HUES48 (cell line): Measurements from ENCODE around the gene SF1.

Experiments
- H3K27ac ChIP-seq: one replicate; pipeline ENCODE4 v1.7.0; 2013; ENCODE audit warnings: low read depth, low read length, inconsistent platforms
- H3K27me3 ChIP-seq: 2 replicates; pipeline ENCODE4 v1.6.1; 2013; ENCODE audit warnings: mild to moderate bottlenecking, low read length; ENCODE audit not compliant: control insufficient read depth, insufficient read depth
- H3K36me3 ChIP-seq: 2 replicates; pipeline ENCODE4 v1.6.1; 2013; ENCODE audit warnings: low read length; ENCODE audit not compliant: control insufficient read depth, insufficient read depth
- H3K4me1 ChIP-seq: 2 replicates; pipeline ENCODE4 v1.6.1; 2013; ENCODE audit warnings: mild to moderate bottlenecking, low read length; ENCODE audit not compliant: control insufficient read depth, insufficient read depth
- H3K4me3 ChIP-seq: 2 replicates; pipeline ENCODE4 v1.5.1; 2013; ENCODE audit warnings: mild to moderate bottlenecking, low read depth, low read length
- H3K9ac ChIP-seq: 2 replicates; pipeline ENCODE4 v1.6.1; 2013; ENCODE audit warnings: mild to moderate bottlenecking, low read depth, low read length, moderate library complexity
- H3K9me3 ChIP-seq: 2 replicates; pipeline ENCODE4 v1.6.1; 2013; ENCODE audit warnings: low read length; ENCODE audit not compliant: control insufficient read depth, insufficient read depth

The SF1 gene

DNA sequence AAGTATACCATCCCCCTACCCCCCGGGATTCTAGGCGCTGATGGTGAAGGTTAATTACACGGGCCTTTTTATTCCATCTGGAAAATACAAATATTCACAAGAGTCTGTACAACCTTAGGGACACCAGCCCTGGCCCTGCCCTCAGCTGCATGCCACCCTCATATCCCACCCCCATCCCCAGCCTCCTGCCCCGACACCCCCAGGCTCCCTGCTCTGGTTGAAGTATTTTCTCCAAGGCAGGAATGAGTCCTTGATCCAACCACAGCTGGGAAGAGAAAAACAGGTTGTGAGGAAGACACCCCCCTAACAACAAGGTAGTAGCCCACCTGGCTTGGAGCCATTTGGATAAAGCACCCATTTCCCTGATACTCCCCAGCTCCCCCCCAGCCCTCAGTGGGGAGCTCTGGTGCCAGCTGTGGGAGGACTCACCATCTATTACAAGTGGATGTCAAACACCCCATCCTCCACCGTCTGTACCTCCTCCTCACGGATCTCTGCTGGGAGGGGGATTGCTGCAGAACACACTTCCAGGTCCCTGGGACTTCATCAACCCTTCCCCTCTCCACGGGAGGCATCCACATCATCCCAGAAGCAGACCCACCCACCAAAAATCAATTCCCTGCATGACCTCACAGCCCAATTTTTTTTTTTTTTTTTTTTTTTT lies 51.3 kb downstream of the SF1 start:
- Histone ChIP-seq H3K27ac (no peak overlapping the region), H3K36me3 (no peaks in the 10 kb centered on the region), H3K27me3 (peaks cover 7% of the 10 kb centered on the region), H3K4me1 (peaks cover 30% of the 10 kb centered on the region), H3K9ac (no peak overlapping the region), H3K9me3 (no peaks in the 10 kb centered on the region), H3K4me3 (no peak overlapping the region)

DNA sequence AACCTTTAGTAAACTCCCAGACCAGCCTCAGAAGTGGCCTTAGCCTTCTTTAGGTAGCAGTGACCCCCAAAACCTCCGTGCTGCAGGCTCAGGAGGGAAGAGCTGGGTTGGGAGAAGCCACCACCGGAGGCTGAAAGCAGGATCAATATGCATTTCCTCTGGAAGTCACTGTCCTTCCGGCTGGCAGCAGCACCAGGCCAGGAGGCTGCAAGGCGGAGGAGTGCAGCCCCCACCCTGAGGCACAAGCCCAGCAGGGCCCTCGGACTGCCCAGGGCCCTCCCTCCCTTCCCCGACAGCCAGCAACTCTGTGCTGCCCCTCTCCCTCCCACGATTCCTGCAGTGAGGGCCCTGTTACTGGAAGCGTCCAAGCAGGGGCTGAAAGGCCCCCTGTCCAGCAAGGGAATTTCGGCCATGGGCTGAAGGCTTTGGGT lies 52.1 kb downstream of the SF1 start:
- no peaks in the 10 kb centered on the region for H3K36me3 ChIP-seq
- H3K27me3 ChIP-seq: peaks cover 14% of the 10 kb centered on the region
- peaks cover 26% of the 10 kb centered on the region for H3K4me1 ChIP-seq
- H3K27ac ChIP-seq: peak overlapping the region; percentile 25
- no peak overlapping the region for H3K4me3 ChIP-seq
- H3K9ac ChIP-seq: no peak overlapping the region
- H3K9me3 ChIP-seq: no peaks in the 10 kb centered on the region

DNA sequence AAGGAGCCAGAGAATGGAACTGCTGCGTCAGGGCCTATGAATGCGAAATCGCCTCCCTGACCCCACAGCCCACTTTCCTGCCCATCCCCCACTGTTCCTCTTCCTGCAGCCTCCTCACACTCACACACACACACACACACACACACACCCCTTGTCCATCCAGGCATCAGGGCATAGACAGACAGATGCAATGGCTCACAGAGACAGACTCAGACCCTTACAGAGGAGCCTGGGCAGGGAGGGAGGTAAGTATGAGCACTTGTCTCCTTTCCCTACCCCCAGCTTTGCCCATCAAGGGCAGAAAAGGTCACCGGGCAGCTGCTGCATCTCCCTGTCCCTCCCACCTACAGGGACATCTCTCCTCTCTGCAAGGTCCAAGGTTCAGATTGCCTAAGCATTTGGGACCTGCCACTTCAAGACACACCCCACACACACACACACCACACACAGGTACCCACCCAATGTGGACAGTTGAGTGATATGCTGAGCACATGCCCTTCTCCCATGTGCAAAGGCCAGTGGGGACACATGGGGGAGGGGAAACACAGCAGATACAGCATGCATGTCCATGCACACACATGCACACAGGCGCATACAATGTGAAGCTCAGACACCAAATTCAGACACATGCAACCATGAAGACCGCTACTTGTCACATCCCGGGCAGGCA lies 53.3 kb downstream of the SF1 start:
- Histone ChIP-seq H3K9me3 (no peaks in the 10 kb centered on the region), H3K27ac (no peak overlapping the region), H3K4me1 (peaks cover 19% of the 10 kb centered on the region; the same call in 1 of the 2 replicates), H3K4me3 (no peak overlapping the region), H3K27me3 (peaks cover 27% of the 10 kb centered on the region), H3K9ac (no peak overlapping the region), H3K36me3 (no peaks in the 10 kb centered on the region)

DNA sequence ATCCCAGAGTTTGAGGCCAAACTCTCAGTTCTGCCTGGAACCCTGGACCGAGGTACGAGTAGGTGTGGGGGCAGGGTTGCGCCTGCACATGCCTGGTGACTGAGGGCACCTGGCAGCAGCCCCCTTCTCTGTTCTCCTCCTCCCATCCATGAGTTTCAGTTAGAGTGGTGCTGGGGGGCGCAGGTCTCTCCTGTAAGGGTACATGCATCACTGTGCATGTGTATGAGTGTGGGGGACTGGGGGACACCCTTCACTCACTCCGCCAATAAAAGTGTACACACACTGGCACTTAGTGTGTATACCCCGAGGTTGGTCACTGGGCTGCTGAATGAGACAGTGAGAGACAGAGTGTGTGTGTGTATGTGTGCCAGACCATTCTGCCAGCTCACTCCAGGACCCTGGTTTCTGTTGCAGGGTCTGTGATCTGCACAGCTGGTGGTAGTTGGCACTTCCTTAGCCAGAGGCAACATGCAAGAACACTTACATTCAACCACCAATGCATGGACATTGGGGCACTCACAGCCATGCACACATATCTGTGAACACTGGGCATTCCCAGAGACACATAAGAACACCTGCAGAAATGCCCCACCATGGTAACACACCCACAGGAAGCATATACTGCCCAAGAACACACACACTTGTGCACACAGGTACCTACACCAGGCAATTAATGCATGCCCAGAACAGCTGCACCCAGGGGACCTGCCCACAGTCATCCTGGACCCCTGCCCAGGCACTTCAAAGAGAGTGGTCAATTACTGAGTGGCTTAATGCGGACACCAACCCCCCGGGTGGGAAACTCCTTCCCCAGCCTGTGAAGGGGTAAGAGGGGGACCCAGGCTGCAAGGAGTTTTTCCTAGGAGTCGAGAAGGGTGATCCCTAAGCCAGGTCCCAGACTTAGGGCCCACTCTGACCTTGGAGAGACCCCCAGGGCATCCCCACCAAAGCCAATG lies 54.2 kb downstream of the SF1 start:
- no peak overlapping the region for H3K4me3 ChIP-seq
- no peak overlapping the region for H3K27ac ChIP-seq
- peaks cover 29% of the 10 kb centered on the region for H3K27me3 ChIP-seq
- no peaks in the 10 kb centered on the region for H3K36me3 ChIP-seq
- H3K9ac ChIP-seq: no peak overlapping the region
- no peaks in the 10 kb centered on the region for H3K9me3 ChIP-seq
- H3K4me1 ChIP-seq: peaks cover 18% of the 10 kb centered on the region; the same call in 1 of the 2 replicates

DNA sequence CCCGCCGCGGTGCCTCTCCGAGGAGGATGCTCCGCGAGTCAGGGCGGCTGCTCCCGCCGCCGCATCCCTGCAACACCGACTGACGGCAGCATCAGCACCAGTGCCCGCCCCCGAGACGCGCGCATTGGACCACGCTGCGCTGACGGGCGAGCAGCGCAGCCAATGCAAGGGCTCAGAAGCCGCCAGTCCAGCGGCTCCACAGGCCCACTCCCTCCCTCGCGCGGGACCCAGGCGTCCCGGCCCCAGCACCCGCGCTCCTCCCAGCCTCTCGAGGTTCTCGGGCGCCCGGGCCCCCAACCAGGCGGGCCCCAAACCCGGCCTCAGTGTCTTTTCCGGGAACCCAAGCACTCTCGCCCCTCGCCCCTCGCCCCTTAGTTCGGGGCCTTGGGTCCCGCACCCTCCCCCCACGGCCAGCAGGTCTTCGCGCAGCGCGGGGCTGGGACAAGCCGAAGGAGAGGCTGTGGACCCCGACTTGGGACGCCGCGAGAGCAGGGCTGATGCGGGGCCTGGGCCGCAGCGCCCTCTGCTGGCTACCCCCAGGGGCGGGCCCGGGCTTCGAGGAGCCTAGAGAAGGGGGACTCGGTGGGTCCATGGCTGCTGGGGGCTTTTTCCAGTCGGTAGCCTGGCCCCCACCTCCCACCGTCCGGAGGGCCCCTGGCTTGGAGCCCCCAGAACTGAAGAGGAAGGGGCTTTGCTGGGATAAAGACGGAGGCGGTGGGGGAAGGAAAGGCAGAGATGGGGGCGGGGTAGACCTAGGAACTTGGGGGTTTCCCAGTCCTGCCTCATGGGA lies 55.0 kb downstream of the SF1 start, which contains the start of gene NRXN2:
TSS of gene NRXN2 (minus strand) at position 81 of the 790 bp plus-strand sequence. CDS start 9,498 bp downstream, outside the sequence.
- Histone ChIP-seq H3K36me3 (no peaks in the 10 kb centered on the region), H3K27ac (peak within 1 kb of the TSS; percentile 55), H3K27me3 (peaks cover 29% of the 10 kb centered on the region), H3K4me3 (peak within 1 kb of the TSS; percentile 78), H3K4me1 (peaks cover 18% of the 10 kb centered on the region; the same call in 1 of the 2 replicates), H3K9me3 (no peaks in the 10 kb centered on the region), H3K9ac (peak within 1 kb of the TSS; percentile 33; the same call in 1 of the 2 replicates)

DNA sequence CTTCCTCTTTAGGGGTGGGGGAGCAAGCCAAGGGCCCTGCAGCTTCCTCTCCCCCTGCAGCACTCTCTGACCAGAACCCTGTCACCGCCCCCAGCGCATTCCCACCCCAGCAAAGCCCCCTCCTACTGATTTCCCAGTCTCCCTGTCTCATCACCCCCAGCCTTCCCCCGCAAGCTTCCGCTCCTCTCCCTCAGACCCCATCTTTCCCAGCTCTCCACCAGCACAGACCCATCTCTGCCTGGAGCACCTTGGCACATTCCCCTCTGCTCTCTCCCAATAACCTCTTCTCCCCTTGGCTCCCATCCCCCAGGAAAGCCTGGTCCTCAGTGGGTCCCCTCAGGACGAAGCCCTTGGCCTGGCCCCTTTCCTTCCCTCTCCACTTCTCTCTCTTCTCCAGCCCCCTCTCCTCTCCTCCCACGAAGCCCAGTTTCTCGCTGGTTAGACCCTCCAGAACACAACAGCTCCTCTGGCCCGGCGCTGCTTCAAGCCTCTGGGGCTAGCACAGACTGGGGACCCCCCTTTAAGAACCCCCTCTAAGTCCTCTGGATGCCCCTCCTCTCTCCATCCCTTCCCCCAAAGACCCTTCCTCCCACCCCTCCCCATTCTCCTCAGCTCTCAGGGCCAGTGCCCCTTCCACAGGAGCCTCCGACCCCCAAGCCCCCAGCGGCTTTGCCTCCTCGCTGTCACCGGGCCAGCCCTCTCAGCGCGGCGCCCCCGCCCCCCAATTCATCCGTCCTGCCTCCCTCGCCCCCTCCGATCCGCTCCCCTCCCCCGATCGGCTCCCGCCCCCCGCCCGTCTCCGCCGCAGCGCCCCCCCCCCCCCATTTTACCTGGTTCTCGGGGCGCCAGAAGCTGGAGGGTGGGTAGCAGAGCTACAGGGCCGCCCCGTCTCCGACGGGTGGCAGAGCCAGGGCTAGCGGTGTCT lies 55.9 kb downstream of the SF1 start:
- Histone ChIP-seq H3K4me3 (no peak overlapping the region), H3K36me3 (no peaks in the 10 kb centered on the region), H3K9ac (no peak overlapping the region), H3K27me3 (peaks cover 33% of the 10 kb centered on the region), H3K27ac (no peak overlapping the region), H3K9me3 (no peaks in the 10 kb centered on the region), H3K4me1 (peaks cover 18% of the 10 kb centered on the region; the same call in 1 of the 2 replicates)

DNA sequence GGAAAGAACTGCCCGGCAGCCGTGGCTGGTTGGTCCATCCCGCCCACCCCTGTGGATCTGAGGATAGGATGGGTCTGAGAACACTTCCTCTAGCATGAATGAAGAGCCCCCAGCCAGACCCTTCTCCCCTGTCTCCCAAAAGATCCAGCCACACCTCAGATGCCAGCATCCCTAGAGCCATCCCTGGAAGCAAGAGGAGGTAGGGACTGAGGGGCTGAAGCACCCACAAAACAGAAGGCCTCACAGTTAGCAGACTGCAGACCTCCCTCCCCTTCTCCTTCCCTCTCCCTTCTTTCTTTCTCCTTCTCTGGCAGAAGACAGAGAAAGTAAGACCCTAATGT lies 57.0 kb downstream of the SF1 start:
- no peak overlapping the region for H3K27ac ChIP-seq
- no peak overlapping the region for H3K4me3 ChIP-seq
- H3K36me3 ChIP-seq: no peaks in the 10 kb centered on the region
- H3K9ac ChIP-seq: no peak overlapping the region
- H3K27me3 ChIP-seq: peaks cover 40% of the 10 kb centered on the region
- no peaks in the 10 kb centered on the region for H3K9me3 ChIP-seq
- peaks cover 14% of the 10 kb centered on the region; the same call in 1 of the 2 replicates for H3K4me1 ChIP-seq

DNA sequence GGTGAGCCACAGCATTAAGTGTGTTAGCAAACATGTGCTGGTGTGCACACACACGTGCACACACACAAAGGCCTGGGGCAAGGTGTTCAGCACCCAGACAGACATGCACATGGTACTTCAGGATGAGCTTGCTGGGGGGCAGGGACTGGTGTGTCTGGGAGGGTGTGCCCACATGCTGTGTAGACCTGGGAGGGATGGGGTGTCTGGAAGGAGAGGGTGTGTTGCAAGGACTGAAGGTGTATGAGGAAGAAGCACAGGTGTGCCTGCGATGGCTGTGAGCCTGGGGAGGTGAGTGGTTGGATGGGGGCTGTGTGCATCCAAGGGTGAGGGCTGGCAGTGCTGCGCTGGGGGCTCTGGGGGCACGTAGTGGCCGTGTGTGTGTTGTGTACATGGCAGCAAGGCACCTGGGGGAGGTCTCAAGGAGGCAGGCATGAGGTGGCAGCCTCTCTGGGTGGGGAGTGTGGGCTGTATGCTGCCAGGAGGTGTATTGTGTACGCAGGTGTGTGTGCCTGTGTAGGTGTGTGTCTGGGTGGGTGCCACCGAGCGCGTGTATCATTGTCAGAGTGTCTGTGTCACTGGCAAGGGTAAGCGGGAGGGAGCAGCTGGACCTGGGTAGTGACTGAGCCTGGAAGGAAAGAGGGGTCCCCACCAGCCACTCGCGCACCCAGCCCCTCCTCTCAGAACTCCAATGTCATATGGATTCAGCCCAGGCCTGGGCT lies 57.5 kb downstream of the SF1 start:
- no peak overlapping the region for H3K27ac ChIP-seq
- peaks cover 10% of the 10 kb centered on the region; the same call in 1 of the 2 replicates for H3K4me1 ChIP-seq
- H3K9ac ChIP-seq: no peak overlapping the region
- no peak overlapping the region for H3K4me3 ChIP-seq
- no peaks in the 10 kb centered on the region for H3K9me3 ChIP-seq
- peaks cover 42% of the 10 kb centered on the region for H3K27me3 ChIP-seq
- H3K36me3 ChIP-seq: no peaks in the 10 kb centered on the region

DNA sequence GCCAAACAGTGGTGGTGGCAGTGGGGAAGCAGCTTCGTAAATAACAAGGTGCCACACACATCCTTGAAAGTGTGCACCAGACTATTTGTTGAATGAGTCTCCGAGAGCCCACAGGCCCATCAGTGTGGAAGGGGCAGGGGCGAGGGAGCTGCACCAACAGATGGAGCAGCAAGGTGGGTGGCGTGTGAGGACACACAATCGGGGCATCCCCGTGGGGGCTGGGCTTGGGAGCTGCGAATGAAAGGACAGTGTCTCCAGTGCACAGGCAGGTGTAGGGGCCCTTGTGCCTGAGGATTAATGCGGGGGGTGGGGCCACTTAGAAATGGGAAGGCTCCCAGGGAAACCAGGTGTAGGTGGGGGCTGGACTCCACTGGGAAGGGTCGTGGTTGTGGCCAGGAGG lies 58.2 kb downstream of the SF1 start:
- Histone ChIP-seq H3K4me1 (peaks cover 6% of the 10 kb centered on the region; the same call in 1 of the 2 replicates), H3K4me3 (no peak overlapping the region), H3K27ac (no peak overlapping the region), H3K9ac (no peak overlapping the region), H3K27me3 (peaks cover 48% of the 10 kb centered on the region), H3K36me3 (no peaks in the 10 kb centered on the region), H3K9me3 (no peaks in the 10 kb centered on the region)
